ENCODE measurements around the gene KLF15.

- TF ChIP-seq POLR2AphosphoS5 (IDR thresholded peaks at IDR 0.05; ENCODE audit: borderline replicate concordance, low read depth, low read length) (no peak), EZH2 (IDR thresholded peaks at IDR 0.05) (no peak)
Observed at GRCh38 chr3:126380011-126380768, 23.0 kb upstream of the KLF15 start.
